Erythroblast (primary cell): Measurements from ENCODE around the gene PRDX1.
"Not testable (repeated sequence)": the region's sequence is repeated elsewhere in the genome, so short reads cannot be mapped to it uniquely, and the experiment has no call there.

Experiments used
- DNase-seq, 2 experiments: peaks; one replicate each; lab custom pipeline; 2025; lab: John Stamatoyannopoulos, UW
- GATA1 ChIP-seq: IDR thresholded peaks from 2 replicates; pipeline ENCODE4 v1.6.1; 2011; ENCODE audit warnings: low read depth, mild to moderate bottlenecking, control low read depth, low read length, moderate library complexity
- POLR2A ChIP-seq: IDR thresholded peaks from 2 replicates; pipeline ENCODE4 v1.6.1; 2011; ENCODE audit warnings: mild to moderate bottlenecking, low read length

The PRDX1 gene

DNA sequence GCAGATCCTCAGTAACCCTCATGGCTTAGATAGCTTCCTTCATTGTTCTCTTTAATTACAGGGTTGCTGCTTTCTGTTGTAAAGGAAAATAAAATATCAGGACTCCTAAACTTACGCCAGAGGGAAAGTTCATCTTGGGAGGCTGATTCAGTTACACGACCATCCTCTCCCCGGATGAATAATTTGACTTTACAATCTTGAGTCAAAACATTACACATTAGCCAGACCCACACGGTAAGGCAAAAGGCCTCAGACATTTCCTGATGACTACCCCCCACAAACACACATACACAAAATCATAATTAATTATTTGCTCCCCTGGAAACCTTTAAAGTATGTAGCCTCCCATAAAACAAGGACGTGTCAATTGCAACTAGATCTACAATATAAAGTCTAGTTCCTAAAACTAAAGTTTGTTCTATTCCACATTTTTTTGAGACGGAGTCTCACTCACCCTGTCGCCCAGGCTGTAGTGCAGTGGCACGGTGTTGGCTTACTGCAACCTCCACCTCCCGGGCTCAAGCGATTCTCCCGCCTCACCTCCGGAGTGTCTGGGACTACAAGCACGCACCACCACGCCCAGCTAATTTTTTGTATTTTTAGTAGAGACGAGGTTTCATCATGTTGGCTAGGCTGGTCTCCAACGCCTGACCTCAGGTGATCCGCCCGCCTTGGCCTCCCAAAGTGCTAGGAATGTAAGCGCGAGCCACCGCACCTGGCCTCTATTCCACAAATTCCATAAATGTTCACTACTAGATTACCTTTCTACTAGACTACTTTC lies 830 bp upstream of the PRDX1 start:
- TF ChIP-seq GATA1 (no peak), POLR2A (no peak)
- no peak for DNase-seq

DNA sequence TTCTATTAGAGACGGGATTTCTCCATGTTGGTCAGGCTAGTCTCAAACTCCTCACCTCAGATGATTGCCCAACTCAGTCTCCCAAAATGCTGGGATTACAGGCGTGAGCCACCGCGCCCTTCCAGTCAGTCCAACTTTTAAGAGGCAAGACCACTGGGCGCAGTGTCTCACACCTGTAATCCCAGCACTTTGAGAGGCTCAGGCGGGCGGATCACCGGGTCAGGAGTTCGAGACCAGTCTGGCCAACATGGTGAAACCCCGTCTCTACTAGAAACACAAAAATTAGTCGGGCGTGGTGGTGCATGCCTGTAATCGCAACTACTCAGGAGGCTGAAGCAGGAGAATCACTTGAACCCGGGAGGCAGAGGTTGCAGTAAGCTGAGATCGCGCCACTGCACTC lies 1.9 kb downstream of the PRDX1 start:
- DNase-seq = not testable (repeated sequence)

DNA sequence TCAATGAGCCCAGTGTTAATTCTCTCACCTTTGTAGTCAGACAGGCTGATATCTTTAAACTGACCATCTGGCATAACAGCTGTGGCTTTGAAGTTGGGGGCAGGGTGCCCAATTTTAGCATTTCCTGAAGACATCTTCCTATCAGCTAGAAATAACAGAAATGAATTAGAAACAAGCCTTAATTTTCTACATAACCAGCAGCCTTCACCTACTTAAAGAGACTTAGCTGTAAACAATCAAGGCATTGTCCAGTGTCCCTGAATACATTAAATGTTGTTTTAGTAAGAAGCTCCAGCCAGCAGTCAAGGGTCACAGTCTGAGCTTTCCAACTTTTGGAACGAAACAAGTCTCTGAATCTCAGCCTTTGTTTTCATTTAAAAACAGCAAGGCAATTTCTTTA lies 2.8 kb downstream of the PRDX1 start:
- peak in 1 of 2 experiments; percentile 16 for DNase-seq
- TF ChIP-seq GATA1 (no peak), POLR2A (no peak)

DNA sequence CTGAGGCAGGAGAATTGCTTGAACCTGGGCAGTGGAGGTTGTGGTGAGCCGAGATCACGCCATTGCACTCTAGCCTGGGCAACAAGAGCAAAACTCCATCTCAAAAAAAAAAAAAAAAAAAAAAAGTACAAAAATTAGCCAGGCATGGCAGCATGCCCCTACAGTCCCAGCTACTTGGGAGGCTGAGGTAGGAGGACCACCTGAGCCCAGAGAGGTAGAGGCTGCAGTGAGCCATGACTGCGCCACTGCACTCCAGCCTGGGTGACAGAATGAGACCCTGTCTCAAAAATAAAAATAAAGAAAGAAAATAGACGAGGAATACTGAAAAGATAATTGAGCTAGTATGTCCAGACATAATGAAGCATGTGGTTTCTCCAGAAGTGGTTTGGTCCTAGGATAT lies 3.3 kb downstream of the PRDX1 start:
- DNase-seq = not testable (repeated sequence)

DNA sequence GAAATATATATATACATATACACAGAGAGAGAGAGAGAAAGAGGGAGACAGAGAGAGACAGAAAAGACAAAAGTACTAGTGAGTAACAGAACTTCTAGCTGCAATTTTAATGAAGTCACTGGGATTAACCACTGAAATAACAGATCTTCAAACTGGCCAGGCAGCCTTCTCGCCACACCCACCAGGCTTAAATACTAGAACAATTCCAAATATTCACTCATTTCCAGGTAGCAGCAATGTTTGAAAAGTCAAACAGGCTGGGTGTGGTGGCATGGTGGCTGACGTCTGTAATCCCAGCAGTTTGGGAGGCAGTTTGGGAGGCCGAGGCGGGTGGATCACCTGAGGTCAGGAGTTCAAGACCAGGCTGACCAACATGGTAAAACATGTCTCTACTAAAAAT lies 5.2 kb downstream of the PRDX1 start:
- no peak for DNase-seq
- TF ChIP-seq GATA1 (no peak), POLR2A (no peak)

DNA sequence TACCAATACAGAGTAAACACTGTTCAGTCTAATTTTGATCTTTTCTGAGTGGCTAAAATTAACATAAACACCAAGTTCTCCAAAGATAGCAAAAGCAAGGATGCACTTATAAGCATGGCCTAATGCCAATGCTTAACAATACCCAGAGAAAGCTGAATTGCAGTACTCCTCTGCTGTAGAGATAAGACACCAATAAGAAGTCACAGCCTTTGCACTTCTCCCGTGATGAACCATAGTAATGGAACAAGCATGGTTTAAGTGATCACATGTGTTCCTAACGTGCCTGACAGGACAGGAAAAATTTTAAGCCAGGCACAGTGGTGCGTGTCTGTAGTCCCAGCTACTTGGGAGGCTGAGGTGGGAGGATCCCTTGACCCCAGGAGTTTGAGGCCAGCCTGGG lies 5.6 kb downstream of the PRDX1 start:
- TF ChIP-seq GATA1 = no peak
- no peak for TF ChIP-seq POLR2A
- no peak for DNase-seq

DNA sequence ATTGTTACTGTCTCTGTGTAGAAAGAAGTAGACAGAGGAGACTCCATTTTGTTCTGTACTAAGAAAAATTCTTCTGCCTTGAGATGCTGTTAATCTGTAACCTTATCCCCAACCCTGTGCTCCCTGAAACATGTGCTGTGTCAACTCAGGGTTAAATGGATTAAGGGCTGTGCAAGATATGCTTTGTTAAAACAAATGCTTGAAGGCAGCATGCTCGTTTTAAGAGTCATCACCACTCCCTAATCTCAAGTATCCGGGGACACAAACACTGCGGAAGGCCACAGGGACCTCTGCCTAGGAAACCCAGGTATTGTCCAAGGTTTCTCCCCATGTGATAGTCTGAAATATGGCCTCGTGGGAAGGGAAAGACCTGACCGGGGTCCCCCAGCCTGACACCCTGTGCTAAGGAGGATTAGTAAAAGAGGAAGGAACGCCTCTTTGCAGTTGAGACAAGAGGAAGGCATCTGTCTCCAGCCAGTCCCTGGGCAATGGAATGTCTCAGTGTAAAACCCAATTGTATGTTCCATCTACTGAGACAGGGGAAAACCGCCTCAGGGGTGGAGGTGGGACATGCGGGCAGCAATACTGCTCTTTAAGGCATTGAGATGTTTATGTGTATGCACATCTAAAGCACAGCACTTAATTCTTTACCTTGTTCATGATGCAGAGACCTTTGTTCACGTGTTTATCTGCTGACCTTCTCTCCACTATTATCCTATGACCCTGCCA lies 8.0 kb downstream of the PRDX1 start:
- DNase-seq = not testable (repeated sequence)

DNA sequence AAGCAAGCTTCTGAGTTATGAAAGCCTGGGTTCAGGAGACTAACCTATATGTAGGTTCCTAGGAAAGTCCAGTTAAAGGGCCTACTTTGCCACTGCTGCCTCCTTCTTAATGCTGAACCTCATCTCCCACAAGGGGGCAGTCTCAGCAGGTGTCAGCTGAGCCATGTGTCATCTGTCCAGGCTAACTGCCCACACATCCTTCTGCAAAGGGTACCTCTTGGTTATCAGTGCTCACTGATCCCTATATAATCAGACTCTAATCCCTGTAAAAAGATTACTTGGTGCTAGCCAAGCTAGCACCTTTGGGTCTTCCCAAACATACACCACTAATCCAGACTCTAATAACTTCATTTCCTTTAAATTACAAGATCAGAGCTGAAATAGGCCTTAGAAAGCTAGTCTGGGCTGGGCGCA lies 9.0 kb downstream of the PRDX1 start:
- DNase-seq = peak; percentile 77 to 85
- TF ChIP-seq POLR2A (no peak), GATA1 (no peak)

DNA sequence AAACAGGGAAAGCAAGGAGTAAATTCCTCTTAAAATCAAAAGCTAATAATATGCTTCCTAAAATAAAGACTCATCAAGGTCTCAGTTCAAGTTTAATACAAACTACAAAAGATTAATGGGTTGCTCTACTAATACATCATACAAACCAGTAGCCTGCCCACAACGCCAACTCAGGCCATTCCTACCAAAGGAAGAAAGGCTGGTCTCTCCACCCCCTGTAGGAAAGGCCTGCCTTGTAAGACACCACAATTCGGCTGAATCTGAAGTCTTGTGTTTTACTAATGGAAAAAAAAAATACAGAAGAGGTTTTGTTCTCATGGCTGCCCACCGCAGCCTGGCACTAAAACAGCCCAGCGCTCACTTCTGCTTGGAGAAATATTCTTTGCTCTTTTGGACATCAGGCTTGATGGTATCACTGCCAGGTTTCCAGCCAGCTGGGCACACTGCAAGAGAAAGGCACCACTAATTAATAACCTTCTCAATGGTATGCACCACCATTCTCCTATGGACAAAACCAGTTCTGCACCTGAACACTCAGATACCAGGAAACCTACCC lies 10.6 kb downstream of the PRDX1 start:
- no peak for DNase-seq
- TF ChIP-seq GATA1 = no peak
- no peak for TF ChIP-seq POLR2A

DNA sequence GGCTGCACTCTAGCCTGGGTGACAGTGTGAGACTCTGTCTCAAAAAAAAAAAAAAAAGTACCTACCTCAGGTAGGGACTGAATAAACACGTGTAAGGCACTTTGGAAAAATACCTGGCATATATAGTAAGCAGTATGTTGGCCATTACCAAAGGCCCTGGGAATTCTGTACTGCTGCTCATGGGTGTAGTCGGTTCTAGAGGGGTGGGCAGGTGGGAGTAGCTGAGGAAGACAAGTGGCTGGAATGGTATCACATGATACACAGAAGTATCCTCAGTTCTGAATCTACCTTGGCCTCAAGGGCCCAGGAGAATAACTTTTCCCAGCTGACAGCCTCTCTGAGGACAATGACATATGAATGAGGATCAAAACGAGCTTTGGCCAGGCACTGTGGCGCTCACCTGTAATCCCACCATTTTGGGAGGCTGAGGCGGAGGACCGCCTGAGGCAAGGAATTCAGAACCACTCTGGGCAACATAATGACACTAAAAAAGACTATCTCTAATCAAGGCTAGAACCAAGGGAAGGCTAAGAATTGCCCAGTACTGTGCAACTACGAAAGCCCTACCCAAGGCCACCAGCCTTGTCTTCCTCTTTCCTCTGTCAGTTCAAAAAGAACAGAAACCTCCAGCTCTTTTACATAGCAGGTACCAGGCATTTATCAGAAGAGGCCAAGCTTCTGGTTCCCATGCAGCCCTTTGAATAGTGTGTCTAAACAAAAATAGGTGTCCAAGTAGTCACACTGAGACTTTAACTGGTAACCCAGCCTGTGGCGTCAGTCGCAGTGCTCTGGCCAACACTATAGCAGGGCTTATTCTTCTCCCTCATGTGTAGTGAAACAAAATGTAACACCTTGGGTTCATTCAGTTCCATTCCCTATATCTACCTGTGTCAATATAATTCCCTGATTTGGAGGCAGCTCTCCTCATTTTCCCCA lies 11.4 kb downstream of the PRDX1 start:
- TF ChIP-seq GATA1 = no peak
- no peak for TF ChIP-seq POLR2A
- no peak for DNase-seq

DNA sequence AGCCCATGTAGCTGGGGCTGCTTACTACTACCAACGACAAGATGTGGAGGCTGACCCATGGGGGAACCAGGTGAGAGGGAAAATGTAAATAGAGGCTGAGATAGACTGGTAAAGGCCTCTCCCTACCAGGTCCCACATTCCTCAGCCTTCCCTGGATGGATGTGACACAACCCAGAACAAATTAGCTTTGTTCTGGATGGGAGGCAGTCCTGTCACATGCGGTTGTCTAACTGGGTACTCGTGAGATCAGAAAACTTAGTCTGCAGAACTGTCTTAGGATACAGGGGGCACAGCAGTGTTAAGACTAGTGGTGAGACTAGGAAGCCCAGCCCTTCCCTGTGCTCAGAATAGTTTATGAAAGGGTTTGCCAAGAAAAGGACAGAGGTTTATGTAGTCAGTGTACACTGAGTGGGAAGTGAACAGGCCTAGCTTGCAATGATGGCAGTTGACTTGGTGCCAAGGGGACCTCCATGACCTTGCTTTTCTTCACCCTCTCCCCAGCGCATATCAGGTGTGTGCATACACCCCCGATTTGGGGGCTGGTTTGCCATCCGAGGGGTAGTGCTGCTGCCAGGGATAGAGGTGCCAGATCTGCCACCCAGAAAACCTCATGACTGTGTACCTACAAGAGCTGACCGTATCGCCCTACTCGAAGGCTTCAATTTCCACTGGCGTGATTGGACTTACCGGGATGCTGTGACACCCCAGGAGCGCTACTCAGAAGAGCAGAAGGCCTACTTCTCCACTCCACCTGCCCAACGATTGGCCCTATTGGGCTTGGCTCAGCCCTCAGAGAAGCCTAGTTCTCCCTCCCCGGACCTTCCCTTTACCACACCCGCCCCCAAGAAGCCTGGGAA lies 13.2 kb downstream of the PRDX1 start:
- TF ChIP-seq GATA1 (no peak), POLR2A (no peak)
- DNase-seq = no peak

DNA sequence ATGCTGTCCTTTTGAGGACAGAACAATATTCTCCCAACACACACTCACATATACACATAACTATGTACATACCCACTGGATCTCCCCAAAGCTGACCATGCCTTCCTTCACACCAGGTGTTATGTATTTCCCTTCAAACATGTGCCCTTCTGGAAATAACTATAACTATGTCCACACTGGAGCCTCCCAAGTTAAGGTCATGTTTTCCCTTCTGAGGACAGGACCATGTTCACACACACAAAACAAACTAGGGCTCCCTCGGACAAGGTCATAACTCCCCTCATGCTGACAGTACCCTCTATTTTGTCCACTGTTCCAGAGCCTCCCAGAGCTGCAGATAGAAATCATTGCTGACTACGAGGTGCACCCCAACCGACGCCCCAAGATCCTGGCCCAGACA lies 13.8 kb downstream of the PRDX1 start:
- no peak for TF ChIP-seq POLR2A
- TF ChIP-seq GATA1 = no peak
- DNase-seq = no peak

DNA sequence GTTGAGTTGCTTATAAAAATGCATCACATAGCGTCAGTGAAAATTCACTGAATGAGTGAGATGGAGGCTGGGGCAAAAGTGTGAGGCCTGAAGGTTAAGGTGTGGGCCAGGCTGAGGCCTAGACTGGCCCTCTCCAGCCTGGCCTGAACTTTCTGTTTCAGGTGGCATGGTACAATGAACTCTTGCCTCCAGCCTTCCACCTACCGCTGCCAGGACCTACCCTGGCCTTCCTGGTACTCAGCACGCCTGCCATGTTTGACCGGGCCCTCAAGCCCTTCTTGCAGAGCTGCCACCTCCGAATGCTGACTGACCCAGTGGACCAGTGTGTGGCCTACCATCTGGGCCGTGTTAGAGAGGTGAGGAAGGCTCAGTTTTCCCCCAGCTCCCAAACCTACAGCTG lies 14.5 kb downstream of the PRDX1 start:
- DNase-seq = no peak
- TF ChIP-seq GATA1 (no peak), POLR2A (no peak)
